Tibial nerve (tissue), 4 donors: ENCODE results near the gene SATB1.

Experiments
- EP300 ChIP-seq, 2 donors: sonication (generic); formaldehyde crosslinking; IDR thresholded peaks; one replicate each; pipeline ENCODE4 v1.6.1; 2017; ENCODE audit warnings: antibody characterized with exemption in 2 of 2, mild to moderate bottlenecking in 1 of 2
- POLR2A ChIP-seq, 2 donors: fragments of 450-650 bp; IDR thresholded peaks; one replicate each; pipeline ENCODE4 v1.6.1; 2017; ENCODE audit warnings: antibody characterized with exemption in 2 of 2, mild to moderate bottlenecking in 2 of 2, moderate library complexity in 2 of 2
- TF ChIP-seq, protein P1 (sequence below), 5 experiments: fragments of 200-600 bp in 3 of 5; fragments of 450-650 bp in 2 of 5; sonication (generic) in 3 of 5; IDR thresholded peaks; one replicate each; pipeline ENCODE4 v1.5.1; 2016 to 2019; ENCODE audit warnings: antibody characterized with exemption in 5 of 5, mild to moderate bottlenecking in 3 of 5, moderate library complexity in 2 of 5

DNA sequence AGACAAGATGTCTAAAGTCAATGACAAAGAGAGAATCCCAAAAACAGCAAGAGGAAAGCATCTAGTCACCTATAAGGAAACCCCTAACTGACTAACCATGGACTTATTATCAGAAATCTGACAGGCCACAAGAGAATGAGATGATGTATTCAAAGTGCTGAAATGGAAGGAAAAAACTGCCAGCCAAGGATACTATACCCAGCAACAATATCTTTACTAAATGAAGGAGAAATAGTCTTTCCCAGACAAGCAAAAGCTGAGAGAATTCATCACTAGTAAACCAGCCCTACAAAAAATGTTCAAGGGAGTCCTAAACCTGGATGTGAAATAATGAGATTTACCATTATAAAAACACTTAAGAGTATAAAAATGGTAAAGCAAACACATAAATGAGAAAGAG, 128.0 kb downstream of the SATB1 start:
- TF ChIP-seq EP300 (IDR thresholded peaks at IDR 0.05), result no peak
- TF ChIP-seq, protein P1, sequence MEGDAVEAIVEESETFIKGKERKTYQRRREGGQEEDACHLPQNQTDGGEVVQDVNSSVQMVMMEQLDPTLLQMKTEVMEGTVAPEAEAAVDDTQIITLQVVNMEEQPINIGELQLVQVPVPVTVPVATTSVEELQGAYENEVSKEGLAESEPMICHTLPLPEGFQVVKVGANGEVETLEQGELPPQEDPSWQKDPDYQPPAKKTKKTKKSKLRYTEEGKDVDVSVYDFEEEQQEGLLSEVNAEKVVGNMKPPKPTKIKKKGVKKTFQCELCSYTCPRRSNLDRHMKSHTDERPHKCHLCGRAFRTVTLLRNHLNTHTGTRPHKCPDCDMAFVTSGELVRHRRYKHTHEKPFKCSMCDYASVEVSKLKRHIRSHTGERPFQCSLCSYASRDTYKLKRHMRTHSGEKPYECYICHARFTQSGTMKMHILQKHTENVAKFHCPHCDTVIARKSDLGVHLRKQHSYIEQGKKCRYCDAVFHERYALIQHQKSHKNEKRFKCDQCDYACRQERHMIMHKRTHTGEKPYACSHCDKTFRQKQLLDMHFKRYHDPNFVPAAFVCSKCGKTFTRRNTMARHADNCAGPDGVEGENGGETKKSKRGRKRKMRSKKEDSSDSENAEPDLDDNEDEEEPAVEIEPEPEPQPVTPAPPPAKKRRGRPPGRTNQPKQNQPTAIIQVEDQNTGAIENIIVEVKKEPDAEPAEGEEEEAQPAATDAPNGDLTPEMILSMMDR (IDR thresholded peaks at IDR 0.05), result no peak
- TF ChIP-seq POLR2A (IDR thresholded peaks at IDR 0.05), result no peak
